ENCODE measurements around the gene CACNA1C. TPM values are rescaled to one million over a fixed set of nuclear protein-coding genes. Genes with fewer than 3 reads are reported as not detected.

Gene CACNA1C
- polyA plus RNA-seq, 2 donors: 2.1 to 2.5 TPM

- Histone ChIP-seq H3K4me1 (ENCODE audit: control insufficient read depth in 2 of 2, insufficient read depth in 2 of 2, low read length in 1 of 2) (peaks cover 0 to 4% of the 10 kb centered on the region in 2 donors), H3K27me3 (ENCODE audit: control insufficient read depth in 1 of 2, insufficient read depth in 2 of 2, low read length in 2 of 2) (no peaks in the 10 kb centered on the region), H3K36me3 (ENCODE audit: control insufficient read depth in 2 of 2, insufficient read depth in 2 of 2, low read length in 1 of 2) (peaks cover 0 to 2% of the 10 kb centered on the region in 2 donors), H3K27ac (ENCODE audit: low read depth in 2 of 2, low read length in 1 of 2) (no peak overlapping the region), H3K4me3 (ENCODE audit: low read depth in 1 of 2, low read length in 2 of 2) (no peak overlapping the region), H3K9me3 (ENCODE audit: control insufficient read depth in 2 of 2, insufficient read depth in 1 of 2, low read depth in 1 of 2, low read length in 1 of 2) (peaks cover 0 to 6% of the 10 kb centered on the region in 2 donors)
- WGBS, 2 donors: 84 to 88% methylated on average over 10 of the region's 10 CpGs
These were observed 139.4 kb downstream of the CACNA1C start for GRCh38 chr12:2192231-2192630.

DNA sequence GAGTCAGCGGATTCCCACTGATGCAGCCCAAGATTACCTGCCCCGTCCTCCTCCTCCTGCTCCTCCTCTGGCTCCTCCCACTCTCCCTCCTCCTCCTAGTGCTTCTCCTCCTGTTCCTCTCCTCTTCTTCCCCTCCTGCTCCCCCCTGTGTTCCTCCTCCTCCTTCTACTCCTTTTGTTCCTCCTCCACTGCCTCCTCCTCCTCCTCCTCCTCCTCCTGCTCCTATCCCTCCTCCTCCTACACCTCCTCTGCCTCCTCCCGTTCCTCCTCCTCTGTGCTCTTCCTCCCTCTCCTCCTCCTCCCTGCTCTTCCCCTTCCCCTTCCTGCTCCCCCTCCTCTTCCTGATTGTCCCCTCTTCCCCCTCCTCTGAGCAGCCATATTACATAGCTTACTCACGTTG lies 141.3 kb downstream of the CACNA1C start:
- no peaks in the 10 kb centered on the region for H3K27me3 ChIP-seq (ENCODE audit: control insufficient read depth in 1 of 2, insufficient read depth in 2 of 2, low read length in 2 of 2)
- H3K9me3 ChIP-seq (ENCODE audit: control insufficient read depth in 2 of 2, insufficient read depth in 1 of 2, low read depth in 1 of 2, low read length in 1 of 2): peaks cover 0 to 6% of the 10 kb centered on the region in 2 donors
- H3K36me3 ChIP-seq (ENCODE audit: control insufficient read depth in 2 of 2, insufficient read depth in 2 of 2, low read length in 1 of 2): peaks cover 0 to 2% of the 10 kb centered on the region in 2 donors
- H3K4me3 ChIP-seq (ENCODE audit: low read depth in 1 of 2, low read length in 2 of 2): no peak overlapping the region
- no peak overlapping the region for H3K27ac ChIP-seq (ENCODE audit: low read depth in 2 of 2, low read length in 1 of 2)
- peaks cover 3 to 7% of the 10 kb centered on the region in 2 donors for H3K4me1 ChIP-seq (ENCODE audit: control insufficient read depth in 2 of 2, insufficient read depth in 2 of 2, low read length in 1 of 2)
- WGBS, 2 donors: 36 to 45% methylated on average over 4 of the region's 4 CpGs

GRCh38 chr12:2194571-2194970 lies 141.8 kb downstream of the CACNA1C start:
- Histone ChIP-seq H3K4me1 (ENCODE audit: control insufficient read depth in 2 of 2, insufficient read depth in 2 of 2, low read length in 1 of 2) (peaks cover 3 to 6% of the 10 kb centered on the region in 2 donors), H3K9me3 (ENCODE audit: control insufficient read depth in 2 of 2, insufficient read depth in 1 of 2, low read depth in 1 of 2, low read length in 1 of 2) (peaks cover 0 to 6% of the 10 kb centered on the region in 2 donors), H3K27me3 (ENCODE audit: control insufficient read depth in 1 of 2, insufficient read depth in 2 of 2, low read length in 2 of 2) (no peaks in the 10 kb centered on the region), H3K36me3 (ENCODE audit: control insufficient read depth in 2 of 2, insufficient read depth in 2 of 2, low read length in 1 of 2) (peaks cover 0 to 2% of the 10 kb centered on the region in 2 donors), H3K4me3 (ENCODE audit: low read depth in 1 of 2, low read length in 2 of 2) (no peak overlapping the region), H3K27ac (ENCODE audit: low read depth in 2 of 2, low read length in 1 of 2) (no peak overlapping the region)
- WGBS, 2 donors: 42 to 63% methylated on average over 4 of the region's 4 CpGs

DNA sequence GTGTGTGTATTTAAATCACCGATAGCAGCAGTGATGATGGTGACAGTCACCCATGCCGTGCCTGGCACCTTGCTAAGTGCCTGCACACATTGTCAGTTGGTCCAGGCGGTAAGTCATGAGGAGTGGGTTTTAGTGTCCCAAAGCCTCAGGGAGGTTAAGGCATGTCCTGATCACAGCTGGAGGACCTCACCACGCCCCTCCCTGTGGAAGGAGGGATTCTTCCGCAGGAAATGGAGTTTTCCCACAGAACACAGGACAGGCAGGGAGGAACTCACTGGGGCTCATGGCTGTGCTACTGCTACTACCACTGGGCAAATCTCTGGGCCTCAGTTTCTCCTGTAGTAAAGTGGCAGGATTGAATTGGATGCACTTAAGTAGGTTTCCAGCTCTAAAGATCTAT lies 142.3 kb downstream of the CACNA1C start:
- H3K27ac ChIP-seq (ENCODE audit: low read depth in 2 of 2, low read length in 1 of 2): no peak overlapping the region

DNA sequence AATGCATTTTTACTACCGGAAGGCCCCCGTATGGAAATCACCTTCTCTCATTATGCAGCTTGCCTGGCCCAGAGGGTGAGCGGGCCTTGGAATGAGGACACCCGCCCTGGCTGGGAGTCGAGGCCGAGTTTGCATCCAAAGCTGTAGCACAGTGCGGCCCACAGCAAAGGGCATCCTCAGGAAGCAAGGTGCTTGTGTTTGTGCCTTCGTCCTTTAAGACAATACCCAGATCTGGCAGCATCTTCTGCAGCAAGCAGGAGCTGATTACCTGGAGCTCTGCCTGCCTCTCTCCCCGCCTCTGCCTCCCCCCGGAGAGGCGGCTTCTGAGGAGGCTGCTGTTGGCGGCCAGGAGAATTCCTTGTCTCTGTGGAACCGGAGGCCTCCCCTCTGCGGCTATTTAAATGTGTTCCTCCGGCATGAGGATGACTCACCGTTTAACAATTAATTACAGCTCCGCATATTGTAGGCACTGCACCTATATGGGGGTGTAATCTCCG lies 145.3 kb downstream of the CACNA1C start:
- peaks cover 3 to 6% of the 10 kb centered on the region in 2 donors for H3K4me1 ChIP-seq (ENCODE audit: control insufficient read depth in 2 of 2, insufficient read depth in 2 of 2, low read length in 1 of 2)
- no peak overlapping the region for H3K4me3 ChIP-seq (ENCODE audit: low read depth in 1 of 2, low read length in 2 of 2)
- H3K27me3 ChIP-seq (ENCODE audit: control insufficient read depth in 1 of 2, insufficient read depth in 2 of 2, low read length in 2 of 2): no peaks in the 10 kb centered on the region
- no peaks in the 10 kb centered on the region for H3K36me3 ChIP-seq (ENCODE audit: control insufficient read depth in 2 of 2, insufficient read depth in 2 of 2, low read length in 1 of 2)
- H3K27ac ChIP-seq (ENCODE audit: low read depth in 2 of 2, low read length in 1 of 2): no peak overlapping the region
- WGBS, 2 donors: 37 to 49% methylated on average over 18 of the region's 18 CpGs
- no peaks in the 10 kb centered on the region for H3K9me3 ChIP-seq (ENCODE audit: control insufficient read depth in 2 of 2, insufficient read depth in 1 of 2, low read depth in 1 of 2, low read length in 1 of 2)

More for the DNA sequence above, 142.3 kb downstream of the CACNA1C start:
- 63 to 79% methylated on average over 5 of the region's 5 CpGs for WGBS, 2 donors
- H3K4me1 ChIP-seq (ENCODE audit: control insufficient read depth in 2 of 2, insufficient read depth in 2 of 2, low read length in 1 of 2): peaks cover 3 to 6% of the 10 kb centered on the region in 2 donors
- no peaks in the 10 kb centered on the region for H3K27me3 ChIP-seq (ENCODE audit: control insufficient read depth in 1 of 2, insufficient read depth in 2 of 2, low read length in 2 of 2)
- H3K36me3 ChIP-seq (ENCODE audit: control insufficient read depth in 2 of 2, insufficient read depth in 2 of 2, low read length in 1 of 2): peaks cover 0 to 2% of the 10 kb centered on the region in 2 donors
- H3K9me3 ChIP-seq (ENCODE audit: control insufficient read depth in 2 of 2, insufficient read depth in 1 of 2, low read depth in 1 of 2, low read length in 1 of 2): peaks cover 0 to 6% of the 10 kb centered on the region in 2 donors
- no peak overlapping the region for H3K4me3 ChIP-seq (ENCODE audit: low read depth in 1 of 2, low read length in 2 of 2)

DNA sequence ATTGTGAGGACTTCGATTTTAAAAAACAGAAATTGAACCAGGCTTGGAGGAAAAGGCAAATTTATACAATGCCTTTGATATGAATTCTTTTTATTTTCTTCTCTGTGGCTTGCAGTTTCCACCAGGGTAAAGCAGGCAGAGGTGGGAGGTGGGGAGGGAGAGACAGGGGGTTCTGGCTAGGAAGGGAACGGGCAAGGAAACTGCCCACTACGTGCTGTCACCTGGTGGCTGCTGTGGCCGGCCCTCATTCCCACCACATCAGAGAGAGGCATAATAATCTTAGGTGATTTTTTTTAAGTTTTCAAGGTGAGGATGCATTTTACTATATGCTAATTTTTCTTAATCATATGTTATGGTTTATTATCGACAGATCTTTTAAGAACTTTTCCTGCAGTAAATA lies 145.8 kb downstream of the CACNA1C start:
- Histone ChIP-seq H3K4me3 (ENCODE audit: low read depth in 1 of 2, low read length in 2 of 2) (no peak overlapping the region), H3K27me3 (ENCODE audit: control insufficient read depth in 1 of 2, insufficient read depth in 2 of 2, low read length in 2 of 2) (no peaks in the 10 kb centered on the region), H3K9me3 (ENCODE audit: control insufficient read depth in 2 of 2, insufficient read depth in 1 of 2, low read depth in 1 of 2, low read length in 1 of 2) (peaks cover 0 to 2% of the 10 kb centered on the region in 2 donors), H3K27ac (ENCODE audit: low read depth in 2 of 2, low read length in 1 of 2) (no peak overlapping the region), H3K4me1 (ENCODE audit: control insufficient read depth in 2 of 2, insufficient read depth in 2 of 2, low read length in 1 of 2) (peaks cover 3 to 6% of the 10 kb centered on the region in 2 donors), H3K36me3 (ENCODE audit: control insufficient read depth in 2 of 2, insufficient read depth in 2 of 2, low read length in 1 of 2) (no peaks in the 10 kb centered on the region)
- WGBS, 2 donors: 57 to 73% methylated on average over 5 of the region's 5 CpGs

GRCh38 chr12:2205996-2206395 lies 153.2 kb downstream of the CACNA1C start:
- Histone ChIP-seq H3K27me3 (ENCODE audit: control insufficient read depth in 1 of 2, insufficient read depth in 2 of 2, low read length in 2 of 2) (no peaks in the 10 kb centered on the region), H3K4me3 (ENCODE audit: low read depth in 1 of 2, low read length in 2 of 2) (no peak overlapping the region), H3K36me3 (ENCODE audit: control insufficient read depth in 2 of 2, insufficient read depth in 2 of 2, low read length in 1 of 2) (no peaks in the 10 kb centered on the region), H3K27ac (ENCODE audit: low read depth in 2 of 2, low read length in 1 of 2) (no peak overlapping the region), H3K4me1 (ENCODE audit: control insufficient read depth in 2 of 2, insufficient read depth in 2 of 2, low read length in 1 of 2) (no peaks in the 10 kb centered on the region), H3K9me3 (ENCODE audit: control insufficient read depth in 2 of 2, insufficient read depth in 1 of 2, low read depth in 1 of 2, low read length in 1 of 2) (peaks cover 0 to 2% of the 10 kb centered on the region in 2 donors)
- 77 to 81% methylated on average over 7 of the region's 7 CpGs for WGBS, 2 donors

- 83 to 84% methylated on average over 18 of the region's 18 CpGs for WGBS, 2 donors
These were observed 156.2 kb downstream of the CACNA1C start for GRCh38 chr12:2208837-2209635.

DNA sequence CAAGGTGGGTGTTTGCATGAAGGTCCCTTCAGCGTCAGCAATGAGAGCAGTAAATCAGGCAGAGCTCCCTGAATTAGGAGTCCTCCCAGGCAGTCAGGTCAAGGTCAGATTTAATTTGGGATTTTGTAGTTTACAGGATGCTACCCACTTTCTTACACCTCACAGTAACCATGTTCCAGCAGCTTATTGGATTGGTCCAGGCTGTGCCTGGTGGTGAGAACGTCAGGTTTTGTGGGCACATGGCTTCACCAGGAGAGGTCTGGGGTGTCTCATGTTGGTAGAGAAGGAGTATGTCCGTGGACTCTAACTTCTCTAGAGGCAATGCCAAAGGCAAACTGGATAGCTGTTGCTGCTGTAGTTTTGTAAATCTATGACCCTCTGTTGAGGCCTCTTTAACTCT lies 158.3 kb downstream of the CACNA1C start:
- Histone ChIP-seq H3K27me3 (ENCODE audit: control insufficient read depth in 1 of 2, insufficient read depth in 2 of 2, low read length in 2 of 2) (no peaks in the 10 kb centered on the region), H3K27ac (ENCODE audit: low read depth in 2 of 2, low read length in 1 of 2) (no peak overlapping the region), H3K9me3 (ENCODE audit: control insufficient read depth in 2 of 2, insufficient read depth in 1 of 2, low read depth in 1 of 2, low read length in 1 of 2) (no peaks in the 10 kb centered on the region), H3K4me1 (ENCODE audit: control insufficient read depth in 2 of 2, insufficient read depth in 2 of 2, low read length in 1 of 2) (peaks cover 0 to 2% of the 10 kb centered on the region in 2 donors), H3K4me3 (ENCODE audit: low read depth in 1 of 2, low read length in 2 of 2) (no peak overlapping the region), H3K36me3 (ENCODE audit: control insufficient read depth in 2 of 2, insufficient read depth in 2 of 2, low read length in 1 of 2) (no peaks in the 10 kb centered on the region)
- WGBS, 2 donors: 81 to 90% methylated on average over 3 of the region's 3 CpGs

More at GRCh38 chr12:2208837-2209635, 156.2 kb downstream of the CACNA1C start:
- H3K36me3 ChIP-seq (ENCODE audit: control insufficient read depth in 2 of 2, insufficient read depth in 2 of 2, low read length in 1 of 2): no peaks in the 10 kb centered on the region
- H3K4me3 ChIP-seq (ENCODE audit: low read depth in 1 of 2, low read length in 2 of 2): no peak overlapping the region
- no peaks in the 10 kb centered on the region for H3K27me3 ChIP-seq (ENCODE audit: control insufficient read depth in 1 of 2, insufficient read depth in 2 of 2, low read length in 2 of 2)
- H3K4me1 ChIP-seq (ENCODE audit: control insufficient read depth in 2 of 2, insufficient read depth in 2 of 2, low read length in 1 of 2): peaks cover 0 to 2% of the 10 kb centered on the region in 2 donors
- H3K27ac ChIP-seq (ENCODE audit: low read depth in 2 of 2, low read length in 1 of 2): no peak overlapping the region
- no peaks in the 10 kb centered on the region for H3K9me3 ChIP-seq (ENCODE audit: control insufficient read depth in 2 of 2, insufficient read depth in 1 of 2, low read depth in 1 of 2, low read length in 1 of 2)

Data from esophagus (tissue), 2 donors.